Muscle of arm (tissue), 12 donors: ENCODE measurements around the gene ATP1B3. TPM values are rescaled to one million over a fixed set of nuclear protein-coding genes. Genes with fewer than 3 reads are reported as not detected.
"Not testable (repeated sequence)": the region's sequence is repeated elsewhere in the genome, so short reads cannot be mapped to it uniquely, and the experiment has no call there.

Experiments used
- DNase-seq: peaks from one replicate; pipeline ENCODE4 v3.0.0-alpha.2; 2013
- polyA plus RNA-seq, 12 donors: library from polyadenylated mRNA; unstranded; fragments of 120-200 nt; gene quantifications; one replicate each; pipeline ENCODE4 v1.2.1, GENCODE V29; 2013; ENCODE audit not compliant: insufficient read length in 12 of 12

ATP1B3 gene
- polyA plus RNA-seq, 12 donors, result 62.7 to 147 (median 105) TPM; not detected in 1

DNA sequence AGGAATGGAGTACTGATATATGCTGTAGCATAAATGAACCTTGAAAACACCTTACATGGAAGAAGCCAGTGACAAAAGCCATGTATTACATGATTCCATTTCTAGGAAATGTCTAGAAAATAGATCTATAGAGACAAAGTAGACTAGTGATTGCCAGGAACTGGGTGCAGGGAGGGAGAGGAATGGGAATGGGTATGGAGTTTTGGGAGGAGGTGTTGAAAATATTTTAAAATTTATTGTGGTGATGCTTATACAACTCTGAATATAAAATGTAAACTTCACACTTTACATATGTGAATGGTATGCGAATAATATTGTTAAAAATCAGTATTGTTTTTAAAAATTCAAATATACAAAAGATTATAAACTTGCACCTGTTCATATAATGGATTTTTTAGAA is 22.5 kb downstream of the ATP1B3 start:
- no peak for DNase-seq

DNA sequence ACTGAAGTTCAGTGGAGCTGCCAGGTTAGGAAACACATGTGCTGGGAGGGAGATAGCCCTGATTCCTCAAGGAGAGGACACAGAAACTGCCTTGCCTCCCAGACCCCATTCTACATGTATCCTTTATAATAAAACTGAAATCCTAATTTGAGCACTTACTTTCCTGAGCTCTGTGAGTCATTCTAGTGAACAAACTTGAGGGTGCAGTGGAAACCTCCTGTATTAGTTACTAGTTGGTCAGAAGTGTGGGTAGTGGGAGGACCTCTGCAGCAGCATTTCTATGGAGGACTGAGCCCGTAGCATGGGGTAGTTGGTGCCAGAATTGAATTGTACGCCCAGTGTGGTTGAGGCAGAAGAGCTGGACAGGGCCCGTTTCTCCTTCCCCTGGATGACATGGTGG is 23.9 kb downstream of the ATP1B3 start:
- no peak for DNase-seq

DNA sequence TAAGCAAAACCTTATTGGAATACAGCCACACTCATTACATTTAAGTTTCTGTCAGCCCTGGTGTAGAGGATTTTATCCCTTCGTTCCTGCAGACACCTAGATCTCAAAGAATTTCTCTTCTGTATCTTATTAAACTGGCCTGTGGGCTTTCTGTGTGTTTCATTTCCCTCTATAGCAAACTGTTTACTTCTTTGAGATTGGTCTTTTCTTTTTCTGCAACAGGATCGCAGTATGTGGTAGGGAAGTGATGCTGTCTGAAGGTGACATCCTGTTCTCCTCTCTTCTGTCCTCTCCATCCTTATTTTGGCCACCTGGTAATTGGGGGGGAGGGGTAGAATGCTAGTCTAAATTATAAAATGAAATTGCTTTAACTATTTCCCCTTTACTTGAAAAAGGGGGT is 25.5 kb downstream of the ATP1B3 start:
- DNase-seq, result no peak

DNA sequence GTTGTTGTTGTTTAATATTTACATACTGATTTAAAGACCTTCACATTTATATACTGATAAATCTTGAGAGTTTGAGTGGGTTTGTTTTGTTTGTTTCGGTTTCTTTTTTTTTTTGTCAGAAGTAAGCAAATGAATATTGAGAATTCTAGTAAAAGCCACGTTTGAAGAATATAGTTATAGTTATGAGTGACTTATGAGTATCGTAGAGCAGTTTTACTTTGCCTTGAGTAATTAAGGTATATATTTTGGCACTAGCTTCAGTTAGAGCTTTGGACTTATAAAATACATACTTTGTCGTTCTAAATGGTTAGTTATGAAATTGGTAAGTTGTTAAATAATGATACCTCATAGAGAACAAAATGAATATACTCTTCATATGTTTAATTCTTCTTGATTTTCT is 27.8 kb downstream of the ATP1B3 start:
- no peak for DNase-seq

GRCh38 chr3:141905129-141905528 is 28.7 kb downstream of the ATP1B3 start:
- no peak for DNase-seq

- DNase-seq, result no peak
Observed at GRCh38 chr3:141909408-141909807, 33.0 kb downstream of the ATP1B3 start.

- not testable (repeated sequence) for DNase-seq
Observed at GRCh38 chr3:141909986-141910385, 33.5 kb downstream of the ATP1B3 start.

DNA sequence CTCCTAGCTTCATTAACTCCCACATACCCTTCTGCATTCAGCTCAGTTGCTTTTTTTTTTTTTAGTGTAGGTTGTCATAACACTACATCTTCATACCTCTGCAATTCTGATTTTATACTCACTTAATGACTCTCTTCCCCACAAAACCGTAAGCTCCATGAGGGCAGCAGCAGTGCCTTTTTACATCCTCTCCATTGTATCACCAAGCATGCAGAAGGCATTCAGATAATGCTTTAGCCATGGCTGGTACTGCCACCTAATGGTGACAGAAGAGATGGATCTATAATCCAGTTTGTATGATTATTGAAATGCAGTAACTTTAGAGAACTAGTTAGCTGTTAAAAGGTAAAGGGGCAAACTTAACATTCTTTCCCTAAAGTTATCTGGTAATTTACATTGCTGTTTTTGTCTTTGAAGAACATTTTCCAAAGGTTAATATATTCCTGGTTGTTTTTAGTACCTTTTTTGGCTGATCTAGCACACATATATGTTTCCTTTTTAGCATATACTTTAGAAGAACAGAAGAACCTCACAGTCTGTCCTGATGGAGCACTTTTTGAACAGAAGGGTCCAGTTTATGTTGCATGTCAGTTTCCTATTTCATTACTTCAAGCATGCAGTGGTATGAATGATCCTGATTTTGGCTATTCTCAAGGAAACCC is 36.8 kb downstream of the ATP1B3 start:
- peak; percentile 31 for DNase-seq

DNA sequence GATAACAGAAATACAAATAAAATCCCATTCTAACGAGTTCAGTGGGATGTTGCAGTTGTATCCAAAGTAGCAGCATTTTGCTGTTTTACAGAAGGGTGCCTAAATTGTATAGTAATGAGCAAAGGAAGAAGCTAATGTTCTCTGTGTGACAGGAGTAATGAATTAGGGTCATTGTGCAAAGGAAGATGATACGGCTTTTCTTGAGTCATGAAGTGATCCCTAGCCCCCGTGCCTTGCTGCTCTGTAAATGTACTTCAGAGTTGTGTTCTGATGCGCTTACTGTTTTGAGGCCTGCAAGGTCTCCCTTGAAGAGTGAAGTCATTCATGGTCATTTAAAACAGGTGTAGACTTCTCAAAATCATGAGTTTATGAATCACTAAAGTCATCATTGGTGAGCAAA is 37.9 kb downstream of the ATP1B3 start:
- DNase-seq, result no peak

- DNase-seq, result no peak
Observed at GRCh38 chr3:141915016-141915415, 38.6 kb downstream of the ATP1B3 start.

DNA sequence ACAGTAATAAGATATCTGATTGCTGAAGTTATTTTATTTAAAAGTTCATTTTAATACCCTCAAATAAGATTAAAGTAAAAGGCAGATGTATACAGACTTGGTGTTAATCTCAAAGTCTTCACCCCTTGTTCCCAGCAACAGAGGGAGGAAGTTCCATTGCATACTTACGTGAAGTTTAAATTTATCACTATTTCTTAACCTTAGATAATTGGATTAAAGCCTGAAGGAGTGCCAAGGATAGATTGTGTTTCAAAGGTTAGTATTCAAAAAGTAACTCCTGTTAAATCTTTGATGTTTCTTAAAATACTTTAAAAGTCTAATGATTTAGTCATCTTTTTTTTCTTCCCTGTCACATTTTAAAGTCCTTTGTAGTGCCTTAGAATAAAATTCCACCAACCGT is 39.3 kb downstream of the ATP1B3 start:
- no peak for DNase-seq

GRCh38 chr3:141920701-141921100 is 44.3 kb downstream of the ATP1B3 start:
- no peak for DNase-seq

DNA sequence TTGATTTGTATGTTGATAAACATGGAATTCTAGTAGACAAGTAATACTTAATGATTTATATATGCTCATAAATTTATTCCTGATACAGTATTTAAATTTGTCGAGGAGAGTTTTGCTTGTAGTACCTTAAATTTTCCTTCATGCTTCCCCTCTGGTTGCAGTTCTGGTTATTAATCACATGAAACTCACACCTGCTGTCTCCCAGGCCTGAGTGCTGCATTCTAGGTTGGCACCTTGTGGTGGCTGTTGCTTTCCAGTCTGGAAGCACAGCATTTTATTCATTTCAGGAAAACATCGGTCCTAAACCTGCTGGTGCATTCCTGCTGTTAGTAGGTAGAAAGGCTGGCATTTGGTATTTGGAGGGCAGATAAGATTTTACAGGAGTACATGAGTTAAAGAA is 44.9 kb downstream of the ATP1B3 start:
- no peak for DNase-seq

- DNase-seq, result not testable (repeated sequence)
Observed at GRCh38 chr3:141925677-141926076, 49.2 kb downstream of the ATP1B3 start.

DNA sequence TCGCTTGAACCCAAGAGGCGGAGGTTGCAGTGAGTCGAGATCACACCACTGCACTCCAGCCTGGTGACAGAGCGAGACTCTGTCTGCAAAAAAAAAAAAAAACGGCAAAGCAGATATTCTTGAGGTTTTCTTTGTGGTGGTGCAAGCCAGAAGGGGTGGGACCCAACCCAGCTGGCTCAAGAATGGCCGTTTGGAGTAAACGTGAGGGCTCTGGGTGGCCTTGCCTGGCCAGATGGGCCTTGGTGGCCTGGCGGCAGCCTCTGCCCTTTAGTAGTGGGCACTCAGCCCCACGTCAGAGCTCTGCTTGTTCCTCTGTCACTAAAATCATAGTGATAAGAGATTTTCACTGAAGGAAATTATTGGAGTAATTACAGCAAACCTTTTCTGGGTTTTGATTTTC is 50.5 kb downstream of the ATP1B3 start:
- no peak for DNase-seq

DNA sequence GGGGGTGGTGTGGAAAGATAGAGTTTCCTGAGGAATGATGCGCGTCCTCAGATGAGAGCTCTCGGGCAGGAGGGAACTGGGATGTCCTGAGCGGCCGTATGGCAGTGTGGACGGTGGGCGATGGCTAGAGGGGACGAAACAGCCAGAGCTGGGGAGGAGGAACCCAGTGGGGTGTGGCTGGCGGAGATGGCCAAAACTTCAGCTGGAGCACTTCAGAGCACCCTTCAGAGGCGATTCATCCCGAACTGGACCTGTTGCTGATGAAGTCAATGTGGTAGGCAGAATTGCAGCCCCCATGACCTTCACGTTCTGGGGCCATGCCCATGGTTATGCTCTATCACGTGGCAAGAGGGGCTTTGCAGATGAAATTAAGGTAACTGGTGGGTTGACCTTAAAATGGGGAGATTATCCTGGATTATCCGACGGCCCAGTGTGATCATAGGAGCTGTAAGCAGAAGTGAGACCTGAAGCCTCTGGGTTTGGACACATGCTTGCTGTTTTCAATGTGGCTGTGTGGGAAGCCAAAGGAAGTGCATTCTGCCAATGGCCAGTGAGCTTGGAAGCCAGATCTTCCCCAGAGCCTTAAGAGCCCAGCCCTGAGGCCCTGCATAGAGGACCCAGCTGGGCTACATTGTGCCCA is 52.3 kb downstream of the ATP1B3 start:
- DNase-seq, result no peak

DNA sequence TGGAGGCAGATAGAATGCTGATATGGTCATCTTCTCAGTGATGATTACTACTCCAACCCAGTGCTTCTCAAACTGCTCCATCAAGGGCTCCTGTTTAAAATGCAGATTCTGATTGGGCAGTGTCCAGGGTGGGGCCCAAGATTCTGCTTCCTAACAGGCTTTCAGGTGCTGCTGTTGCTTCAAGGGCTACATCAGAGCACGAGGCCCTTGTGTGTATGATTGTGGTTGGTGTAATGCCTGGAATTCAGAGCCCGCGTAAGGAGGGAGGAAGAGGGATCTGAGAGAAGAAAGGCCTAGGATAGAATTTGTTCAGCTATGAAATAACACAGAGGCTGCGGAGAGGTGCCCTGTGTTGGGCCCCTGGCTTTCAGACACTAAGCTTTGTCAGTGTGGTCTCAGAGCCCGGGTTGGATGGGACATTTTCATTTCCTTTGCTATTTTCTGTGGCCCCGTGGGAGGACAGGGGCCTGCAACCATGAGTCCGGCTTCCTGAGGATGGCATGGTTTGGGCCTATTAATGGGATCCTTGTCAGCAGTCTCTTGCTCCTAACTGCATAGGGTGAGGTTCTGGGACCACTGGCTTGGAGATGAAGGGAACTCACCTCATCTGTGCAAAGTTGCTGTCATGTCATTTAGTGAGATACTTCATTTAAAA is 53.0 kb downstream of the ATP1B3 start:
- no peak for DNase-seq

DNA sequence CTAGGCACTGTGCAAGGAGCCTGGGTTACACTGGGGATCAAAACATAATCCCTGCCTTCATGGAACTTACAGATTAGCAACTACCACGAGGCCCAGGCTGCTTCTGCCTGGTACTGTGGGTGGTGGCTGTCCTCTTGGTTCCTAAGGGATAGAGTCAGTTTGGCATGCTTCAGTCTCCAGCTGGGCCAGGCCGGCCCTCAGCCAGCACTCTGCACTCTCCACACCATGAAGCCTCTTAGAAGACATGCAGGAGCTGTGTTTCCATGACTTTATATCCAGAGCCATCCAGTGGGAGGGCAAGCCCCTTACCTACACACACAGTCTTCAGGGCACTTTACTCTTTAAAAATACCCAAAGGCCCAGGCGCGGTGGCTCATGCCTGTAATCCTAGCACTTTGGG is 54.4 kb downstream of the ATP1B3 start:
- no peak for DNase-seq

DNA sequence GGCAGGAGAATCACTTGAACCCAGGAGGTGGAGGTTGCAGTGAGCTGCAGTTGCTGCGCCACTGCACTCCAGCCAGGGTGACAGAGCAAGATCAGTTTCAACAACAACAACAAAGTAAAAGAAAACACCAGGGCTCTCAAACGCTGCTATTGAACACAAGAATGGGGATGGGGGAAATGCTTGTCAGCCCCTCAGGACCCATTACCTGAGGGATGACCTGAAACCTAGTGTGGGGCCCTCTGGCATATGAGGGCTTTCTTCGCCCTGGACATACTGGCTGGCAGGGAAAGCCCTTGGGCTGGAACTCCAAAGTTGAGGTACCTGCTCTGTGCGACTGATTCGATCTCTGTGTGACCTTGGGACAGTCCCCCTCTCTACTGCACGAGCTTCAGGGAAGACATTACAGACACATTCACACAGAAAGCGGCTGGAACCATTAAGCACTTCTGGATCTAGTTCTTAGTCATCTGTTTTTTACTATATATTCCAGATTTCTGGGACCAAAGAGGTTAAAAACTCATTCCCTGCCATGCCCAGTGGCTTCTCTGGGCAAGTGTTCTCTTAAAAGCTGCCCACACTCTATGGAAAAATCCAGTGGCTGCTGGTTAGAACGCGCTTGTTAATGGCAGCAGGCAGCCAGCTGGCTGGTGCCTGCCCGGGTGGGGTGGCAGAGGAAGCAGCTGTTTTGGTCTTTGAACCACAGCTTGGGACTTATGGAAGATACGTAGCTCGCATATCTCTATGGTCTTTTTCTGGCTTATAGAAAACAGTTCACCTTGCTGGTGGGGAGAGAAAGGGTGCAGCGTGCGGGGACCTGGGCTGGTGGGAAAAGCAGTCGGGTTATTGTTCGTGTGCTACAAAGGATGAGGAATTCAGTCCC is 57.2 kb downstream of the ATP1B3 start:
- no peak for DNase-seq

DNA sequence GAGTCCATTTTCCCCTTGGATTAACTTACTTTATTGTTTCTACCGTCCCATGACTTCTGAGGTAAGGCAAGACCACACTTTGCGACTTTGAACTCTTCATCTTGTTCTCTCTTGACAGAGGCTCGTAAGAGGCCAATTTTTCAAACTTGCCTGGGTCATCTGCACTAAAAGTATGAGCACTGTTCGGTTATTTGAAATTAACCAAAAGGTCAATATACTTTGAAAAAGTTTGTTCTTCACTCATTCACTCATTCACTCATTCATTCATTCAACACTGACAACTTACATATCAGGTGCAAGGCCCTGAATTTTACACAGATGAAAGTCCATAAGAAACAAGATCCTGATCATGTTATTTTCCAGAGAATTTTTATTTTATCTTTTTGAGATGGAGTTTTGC is 57.9 kb downstream of the ATP1B3 start:
- DNase-seq, result no peak

DNA sequence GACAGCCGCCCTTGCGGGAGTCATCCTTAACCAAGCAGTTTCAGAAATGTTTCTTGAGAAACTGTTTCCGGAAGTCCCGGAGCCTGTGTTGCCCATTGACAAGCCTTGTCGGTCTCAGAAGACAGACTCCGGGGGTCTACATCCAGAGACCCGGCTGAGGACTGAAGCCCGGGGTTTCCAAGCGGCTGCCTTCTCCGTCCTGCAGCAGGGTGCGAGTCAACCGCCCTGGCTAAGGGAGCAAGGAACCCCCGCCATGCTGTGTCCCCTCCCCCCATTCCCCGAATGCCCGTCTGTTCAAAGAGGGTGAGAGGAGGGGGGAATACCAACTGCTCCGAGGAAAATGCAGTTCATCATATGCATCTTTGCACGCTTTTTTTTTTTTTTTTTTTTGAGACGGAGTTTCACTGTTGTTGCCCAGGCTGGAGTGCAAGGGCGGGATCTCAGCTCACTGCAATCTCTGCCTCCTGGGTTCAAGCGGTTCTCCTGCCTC is 61.6 kb downstream of the ATP1B3 start:
- no peak for DNase-seq

GRCh38 chr3:141939759-141940158 is 63.3 kb downstream of the ATP1B3 start:
- DNase-seq, result no peak
